GM21529 (cell line): ENCODE data around the gene TEKT5.
"Not testable (repeated sequence)": the region's sequence is repeated elsewhere in the genome, so short reads cannot be mapped to it uniquely, and the experiment has no call there.

Experiments
- ATAC-seq: cut with Tn5 transposase; IDR thresholded peaks from one replicate; pipeline ENCODE4 v1.9.1; 2021; ENCODE audit not compliant: unreplicated experiment

Gene TEKT5

GRCh38 chr16:10694830-10695229, at the start of gene TEKT5:
TEKT5 (minus strand) TSS chr16:10694930; CDS start chr16:10694873, 57 bp downstream.
- no peak for ATAC-seq

DNA sequence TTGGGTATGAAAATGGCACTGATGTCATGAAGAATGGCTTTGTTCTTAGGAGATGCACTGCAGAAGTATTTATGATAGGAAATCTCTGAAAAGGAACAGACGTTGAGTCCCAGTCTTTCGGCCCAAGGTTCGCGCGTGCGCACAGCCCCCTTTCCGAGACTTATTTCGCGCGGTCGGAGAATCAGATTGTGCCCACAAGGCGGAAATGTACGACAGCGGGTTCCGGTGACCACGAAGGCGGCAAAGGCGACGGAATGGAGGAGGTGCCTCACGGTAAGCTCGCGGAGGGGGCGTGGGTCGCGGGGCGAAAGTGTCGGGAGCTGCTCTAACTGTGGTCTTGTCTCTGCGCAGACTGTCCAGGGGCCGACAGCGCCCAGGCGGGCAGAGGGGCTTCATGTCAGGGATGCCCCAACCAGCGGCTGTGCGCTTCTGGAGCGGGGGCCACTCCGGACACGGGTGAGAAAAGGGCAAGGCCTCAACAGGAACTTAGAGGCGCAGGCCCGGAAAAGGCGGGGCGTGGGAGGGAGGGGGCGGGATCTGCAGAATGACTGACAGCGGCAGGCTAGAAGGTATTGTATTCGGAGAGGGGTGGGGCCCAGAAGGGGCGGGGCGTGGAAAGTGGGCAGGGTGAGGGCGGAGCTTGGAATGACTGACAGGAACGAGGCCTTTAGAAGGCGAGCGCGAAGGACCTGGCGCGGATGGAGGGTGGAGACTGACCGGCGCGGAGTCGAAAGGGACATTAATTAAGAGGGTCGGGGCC, 49.1 kb upstream of the TEKT5 start, which contains the start of gene NUBP1:
TSS of gene NUBP1 (plus strand) at position 233 of the 760 bp plus-strand sequence. CDS start at position 255, 22 bp downstream.
- ATAC-seq: peak; percentile 79

GRCh38 chr16:10743227-10743609, 48.5 kb upstream of the TEKT5 start:
- no peak for ATAC-seq

- no peak for ATAC-seq
Observed at GRCh38 chr16:10741844-10742243, 47.1 kb upstream of the TEKT5 start.

- ATAC-seq: not testable (repeated sequence)
Observed at GRCh38 chr16:10741249-10741648, 46.5 kb upstream of the TEKT5 start.

GRCh38 chr16:10740845-10741208, 46.1 kb upstream of the TEKT5 start:
- ATAC-seq: no peak

GRCh38 chr16:10740000-10740844, 45.5 kb upstream of the TEKT5 start:
- no peak for ATAC-seq

- peak; percentile 73 for ATAC-seq
Observed at GRCh38 chr16:10738231-10739077, 43.7 kb upstream of the TEKT5 start.

DNA sequence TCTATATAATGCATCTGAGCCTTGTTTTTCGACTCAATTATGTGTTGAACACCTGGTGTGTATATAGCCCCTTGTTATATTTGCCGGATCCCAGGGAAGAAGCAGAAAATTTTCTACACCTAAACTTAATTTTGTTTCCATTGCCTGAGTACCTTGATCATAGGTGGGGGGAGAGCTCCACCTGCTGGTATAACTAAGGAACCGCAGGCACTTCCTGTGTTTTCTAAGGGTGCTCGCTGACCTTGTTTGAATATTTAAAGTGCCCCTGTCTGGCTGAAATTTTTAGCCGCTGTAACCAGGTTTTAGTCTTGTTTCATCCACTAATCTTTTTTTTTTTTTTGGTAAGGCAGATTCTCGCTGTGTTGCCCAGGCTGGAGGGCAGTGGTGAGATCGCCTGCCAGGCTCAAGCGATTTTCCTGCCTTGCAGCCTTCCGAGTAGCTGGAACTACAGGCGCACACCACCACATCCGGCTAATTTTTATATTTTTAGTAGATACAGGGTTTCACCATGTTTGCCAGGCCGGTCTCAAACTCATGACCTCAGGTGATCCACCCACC, 42.4 kb upstream of the TEKT5 start:
- no peak for ATAC-seq

- no peak for ATAC-seq
Observed at GRCh38 chr16:10731790-10732189, 37.1 kb upstream of the TEKT5 start.

DNA sequence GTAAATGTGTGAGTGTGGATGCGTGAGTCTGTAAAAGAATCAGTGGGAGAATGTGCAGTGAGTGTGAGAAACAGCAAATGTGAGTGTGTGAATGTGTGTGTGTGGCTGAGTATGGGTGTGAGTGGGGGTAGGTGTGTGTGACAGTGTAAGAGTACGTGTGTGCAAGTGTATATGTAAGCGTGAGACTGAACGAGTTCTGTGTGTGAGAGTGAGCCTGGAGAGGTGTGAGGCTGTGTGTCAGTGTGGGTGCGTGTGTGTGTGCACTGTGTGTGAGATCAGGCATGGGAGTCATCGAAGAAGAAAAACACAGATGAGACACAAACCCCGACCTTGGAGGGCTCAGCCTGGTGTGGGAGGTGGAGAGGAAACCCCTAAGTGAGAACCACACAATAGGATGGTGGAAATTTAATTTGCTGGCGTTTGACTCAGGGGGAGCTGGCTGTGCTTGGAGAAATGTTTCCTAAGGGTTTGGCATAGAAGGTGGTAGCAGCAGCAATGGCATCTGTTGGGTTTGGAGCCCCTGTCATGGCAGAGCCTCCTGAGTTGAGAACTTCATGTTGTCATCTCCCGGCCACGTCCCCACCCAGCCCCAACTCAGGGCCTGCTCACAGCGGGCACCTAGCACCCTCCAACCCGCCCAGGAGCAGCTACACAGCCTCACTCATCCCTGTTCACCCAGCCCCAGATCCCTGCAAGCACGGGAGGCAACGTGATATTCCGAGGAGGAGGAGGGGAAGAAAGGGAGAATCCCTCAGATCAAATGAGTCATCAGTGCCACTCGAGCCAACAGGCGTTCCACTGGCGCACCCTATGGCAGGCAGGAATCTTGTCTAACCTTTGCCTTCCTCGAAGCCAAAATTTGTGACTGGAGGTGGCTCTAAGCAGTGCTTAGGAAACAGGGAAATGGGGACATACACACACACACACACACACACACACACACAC, 34.6 kb upstream of the TEKT5 start:
- ATAC-seq: no peak

DNA sequence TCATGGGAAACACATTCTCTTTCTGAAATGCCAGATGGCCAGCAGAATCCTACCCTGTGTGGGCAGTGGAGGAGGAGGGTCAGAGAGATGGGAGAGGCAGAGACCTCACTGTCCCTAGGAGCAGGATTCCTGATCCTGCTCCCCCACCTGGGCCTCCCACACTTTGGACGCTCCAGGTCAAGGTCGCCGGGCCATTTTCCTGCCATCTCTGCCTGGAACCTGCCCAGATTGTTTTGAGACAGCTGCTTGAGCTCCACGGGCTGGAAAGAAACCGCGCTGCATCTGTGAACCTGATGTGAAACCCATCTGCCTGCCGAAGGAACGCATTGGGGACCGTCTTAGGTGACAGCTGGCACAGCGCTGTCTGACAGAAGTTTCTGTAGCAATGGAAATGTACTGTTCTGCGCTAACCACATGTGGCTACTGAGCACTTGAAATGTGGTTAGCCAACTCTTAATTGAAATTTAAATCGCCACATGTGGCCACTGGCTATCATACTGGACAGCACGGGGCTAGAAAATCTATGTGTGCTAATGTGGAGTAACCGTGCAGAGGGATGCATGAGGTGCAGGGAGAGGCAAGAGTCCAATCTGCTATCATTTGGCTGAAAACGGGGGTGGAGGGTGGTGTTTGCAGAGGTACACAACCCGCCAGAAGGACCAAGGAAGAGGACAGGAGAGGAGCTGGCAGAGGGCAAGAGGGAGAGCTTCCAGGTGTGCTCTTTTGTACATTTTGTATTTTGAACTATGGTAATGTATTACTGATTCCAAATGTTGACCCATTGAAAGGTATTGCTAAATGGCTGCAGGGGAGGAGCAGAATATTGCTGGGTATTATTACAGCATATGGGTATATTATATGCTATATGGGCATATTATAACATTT, 33.5 kb upstream of the TEKT5 start:
- ATAC-seq: no peak

DNA sequence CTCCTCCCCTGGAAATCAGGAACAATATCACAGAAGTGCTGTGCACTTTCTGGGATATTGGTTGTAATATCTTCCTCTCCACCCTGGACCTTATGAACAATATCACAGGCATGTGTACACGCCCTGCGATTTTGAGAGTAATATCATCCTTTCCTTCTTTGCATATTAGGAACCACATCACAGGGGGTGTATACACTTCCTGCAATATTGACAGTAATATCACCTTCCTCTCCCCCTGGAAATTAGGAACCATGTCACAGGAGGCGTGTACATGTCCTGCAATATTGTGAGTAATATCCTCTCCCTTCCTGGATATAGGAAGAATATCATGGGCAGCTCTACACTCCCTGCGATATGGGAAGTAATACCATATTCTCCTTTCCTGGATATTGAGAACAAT, 14.2 kb upstream of the TEKT5 start:
- no peak for ATAC-seq

DNA sequence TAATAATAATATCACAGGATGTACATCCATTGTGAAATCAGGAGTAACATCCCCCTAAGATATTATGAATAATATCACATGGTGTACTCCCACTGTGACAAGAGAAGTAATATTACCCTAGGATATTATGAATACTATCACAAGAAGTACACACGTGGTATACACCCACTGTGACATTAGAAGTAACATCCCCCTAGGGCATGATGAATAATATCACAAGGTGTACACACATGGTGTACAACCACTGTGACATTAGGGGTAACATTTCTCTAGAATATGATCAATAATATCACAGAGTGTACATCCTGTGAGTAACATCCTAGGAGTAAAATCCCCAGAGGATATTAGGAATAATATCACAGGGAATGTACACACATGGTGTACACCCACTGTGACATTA, 5.0 kb upstream of the TEKT5 start:
- no peak for ATAC-seq

- ATAC-seq: no peak
Observed at GRCh38 chr16:10694306-10694705, 424 bp downstream of the TEKT5 start.

- ATAC-seq: no peak
Observed at GRCh38 chr16:10693889-10694288, 841 bp downstream of the TEKT5 start.

DNA sequence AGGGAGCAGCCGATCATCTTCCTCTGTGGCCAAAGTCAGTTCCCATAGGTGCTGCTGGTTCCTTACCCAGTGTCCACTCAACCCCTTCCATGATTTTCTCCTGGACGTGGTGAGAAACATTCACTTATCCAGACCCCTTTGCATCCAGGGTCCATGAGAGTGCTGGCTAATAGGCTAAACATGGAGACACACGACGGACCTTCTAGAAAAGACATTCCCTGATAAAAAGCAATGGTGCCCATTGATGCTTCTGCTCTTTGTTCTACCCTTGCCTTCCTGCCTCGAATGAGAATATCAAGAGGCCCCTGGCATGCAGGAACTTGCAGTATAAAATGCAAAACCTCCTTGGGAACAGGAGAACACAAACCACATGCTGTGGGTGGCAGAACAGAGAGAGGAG, 2.3 kb downstream of the TEKT5 start:
- ATAC-seq: no peak

- no peak for ATAC-seq
Observed at GRCh38 chr16:10688726-10689125, 6.0 kb downstream of the TEKT5 start.

- ATAC-seq: no peak
Observed at GRCh38 chr16:10688291-10688690, 6.4 kb downstream of the TEKT5 start.
